ENCODE data around the gene WNT3A.

GRCh38 chr1:228037401-228038386 lies 30.9 kb downstream of the WNT3A start:
- TF ChIP-seq ZNF8 (CRISPR knock-in tag; IDR thresholded peaks at IDR 0.05) (no peak), ZFP3 (CRISPR knock-in tag; IDR thresholded peaks at IDR 0.05) (no peak), CSRNP3 (CRISPR knock-in tag; IDR thresholded peaks at IDR 0.05) (no peak), ZNF70 (CRISPR knock-in tag; IDR thresholded peaks at IDR 0.05) (no peak), PATZ1 (CRISPR knock-in tag; IDR thresholded peaks at IDR 0.05; ENCODE audit: borderline replicate concordance) (no peak), RARB (CRISPR knock-in tag; IDR thresholded peaks at IDR 0.05) (no peak), ISL1 (CRISPR knock-in tag; IDR thresholded peaks at IDR 0.05) (no peak), ZFP30 (CRISPR knock-in tag; IDR thresholded peaks at IDR 0.05) (no peak), OSR1 (CRISPR knock-in tag; IDR thresholded peaks at IDR 0.05) (no peak), BACH2 (CRISPR knock-in tag; IDR thresholded peaks at IDR 0.05; ENCODE audit: borderline replicate concordance) (no peak), TCF4 (CRISPR knock-in tag; IDR thresholded peaks at IDR 0.05; ENCODE audit: borderline replicate concordance) (no peak), PPARA (CRISPR knock-in tag; IDR thresholded peaks at IDR 0.05; ENCODE audit: borderline replicate concordance) (no peak)
